Frontal cortex (tissue), 4 donors: ENCODE data around the gene GABARAP. TPM values are rescaled to one million over a fixed set of nuclear protein-coding genes. Genes with fewer than 3 reads are reported as not detected.

ENCODE experiments used
- DNase-seq, 2 donors: peaks; one replicate each; pipeline ENCODE4 v3.0.0; 2012; ENCODE audit warnings: low spot score in 2 of 2
- FAIRE-seq: peaks from 2 replicates; lab custom pipeline; 2012; peaks lifted over from hg19 to GRCh38; lab: Jason Lieb, UNC
- total RNA-seq: library from RNA; depleted of rRNA; stranded (reverse); fragments of >200 nt; gene quantifications from one replicate; pipeline ENCODE4 v1.2.3, GENCODE V29; 2014
- donor health status: control.
- donor health status: control.
- donor health status: control.

The GABARAP gene
- total RNA-seq, result 108 TPM

GRCh38 chr17:7241783-7242716 is at the start of gene GABARAP:
TSS of gene GABARAP (minus strand) at chr17:7242449. CDS start at chr17:7242330, 119 bp downstream.
- DNase-seq, result peak; percentile 81 to 88
- no peak for FAIRE-seq

GRCh38 chr17:7290685-7291084 is 48.4 kb upstream of the GABARAP start:
- FAIRE-seq, result no peak

GRCh38 chr17:7290166-7290565 is 47.9 kb upstream of the GABARAP start:
- FAIRE-seq, result no peak
- DNase-seq, result no peak

More at GRCh38 chr17:7290685-7291084, 48.4 kb upstream of the GABARAP start:
- DNase-seq, result peak in 1 of 2 donors; percentile 17

- peak in 1 of 2 donors; percentile 20 for DNase-seq
- FAIRE-seq, result no peak
These were observed 47.2 kb upstream of the GABARAP start for GRCh38 chr17:7289256-7290032.

- no peak for FAIRE-seq
- no peak for DNase-seq
These were observed 43.4 kb upstream of the GABARAP start for GRCh38 chr17:7285679-7286078.

GRCh38 chr17:7284911-7285310 is 42.7 kb upstream of the GABARAP start:
- no peak for DNase-seq
- no peak for FAIRE-seq

- no peak for FAIRE-seq
- DNase-seq, result no peak
These were observed 41.4 kb upstream of the GABARAP start for GRCh38 chr17:7283471-7284216.

- FAIRE-seq, result no peak
- DNase-seq, result peak in 1 of 2 donors; percentile 17
These were observed 40.6 kb upstream of the GABARAP start for GRCh38 chr17:7282752-7283321.

- DNase-seq (peak in 1 of 2 donors; percentile 35), FAIRE-seq (no peak)
These were observed 39.9 kb upstream of the GABARAP start for GRCh38 chr17:7281953-7282751.

GRCh38 chr17:7281074-7281952 is 39.1 kb upstream of the GABARAP start, which contains the start of gene SLC2A4:
TSS of gene SLC2A4 (plus strand) at chr17:7281718. CDS start at chr17:7281935, 217 bp downstream.
- FAIRE-seq, result no peak
- DNase-seq, result peak; percentile 85 to 98

- DNase-seq (peak; percentile 88 to 95), FAIRE-seq (no peak)
These were observed 38.3 kb upstream of the GABARAP start for GRCh38 chr17:7280519-7281073.

- FAIRE-seq (no peak), DNase-seq (peak in 1 of 2 donors; percentile 6)
These were observed 37.2 kb upstream of the GABARAP start for GRCh38 chr17:7279448-7279847.

- DNase-seq (no peak), FAIRE-seq (no peak)
These were observed 24.5 kb upstream of the GABARAP start for GRCh38 chr17:7266784-7267183.

- no peak for DNase-seq
- no peak for FAIRE-seq
These were observed 21.5 kb upstream of the GABARAP start for GRCh38 chr17:7263801-7264078.

GRCh38 chr17:7262935-7263800 is 20.9 kb upstream of the GABARAP start:
- FAIRE-seq (no peak), DNase-seq (no peak)

GRCh38 chr17:7262192-7262934 is 20.1 kb upstream of the GABARAP start, which contains the start of gene CLDN7:
TSS of gene CLDN7 (minus strand) at chr17:7262478. CDS start at chr17:7262043, 435 bp downstream.
- FAIRE-seq (no peak), DNase-seq (no peak)
